Neutrophil (primary cell): ENCODE data around the gene MROH7.

Experiments used
- H3K27ac ChIP-seq: fragments of 200-600 bp; sonication (generic); 2 replicates; pipeline ENCODE4 v1.5.1; 2016; ENCODE audit warnings: mild to moderate bottlenecking, moderate library complexity
- H3K27me3 ChIP-seq: fragments of 200-600 bp; sonication (generic); 2 replicates; pipeline ENCODE4 v1.6.0; 2016; ENCODE audit warnings: mild to moderate bottlenecking
- H3K36me3 ChIP-seq: fragments of 200-600 bp; sonication (generic); 2 replicates; pipeline ENCODE4 v1.5.1; 2017
- H3K4me1 ChIP-seq, 2 experiments: fragments of 200-600 bp in 1 of 2; sonication (generic) in 1 of 2; 1 replicate in 1 of 2; 2 replicates in 1 of 2; pipeline versions ENCODE4 v1.5.1 to v1.6.1; 2013 to 2016; ENCODE audit warnings: low read depth in 1 of 2, low read length in 1 of 2, mild to moderate bottlenecking in 1 of 2, moderate library complexity in 1 of 2; ENCODE audit not compliant: control insufficient read depth in 1 of 2, insufficient read depth in 1 of 2
- H3K4me3 ChIP-seq, 2 experiments: fragments of 200-600 bp in 1 of 2; sonication (generic) in 1 of 2; 1 replicate in 1 of 2; 2 replicates in 1 of 2; pipeline ENCODE4 v1.5.1; 2013 to 2016; ENCODE audit warnings: low read depth in 1 of 2, low read length in 1 of 2, mild to moderate bottlenecking in 1 of 2, moderate library complexity in 1 of 2
- H3K9me3 ChIP-seq: fragments of 200-600 bp; sonication (generic); 2 replicates; pipeline ENCODE4 v1.5.1; 2016
- TF ChIP-seq, protein P1 (sequence below): fragments of 200-600 bp; sonication (generic); IDR thresholded peaks from 2 replicates; pipeline ENCODE4 v1.5.1; 2016; ENCODE audit warnings: antibody characterized with exemption

Gene MROH7

DNA sequence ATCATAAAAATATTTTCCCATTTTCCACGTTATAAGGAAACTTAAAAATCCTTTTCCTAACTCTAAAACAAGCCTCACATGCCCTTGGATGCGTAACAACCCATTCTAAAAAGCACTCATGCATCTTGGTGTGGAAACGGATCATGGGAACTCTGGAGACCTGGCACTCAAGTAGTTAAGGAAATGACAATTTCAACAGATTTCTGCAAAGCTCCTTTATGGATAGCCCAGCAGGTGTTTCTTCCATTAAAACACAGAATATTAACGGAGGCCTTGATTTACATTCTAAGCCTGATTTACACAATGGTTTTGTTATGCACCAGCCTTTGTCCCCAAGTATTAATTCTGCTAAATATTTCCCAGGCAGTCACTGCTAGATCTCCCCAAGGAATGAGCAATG, 109.8 kb downstream of the MROH7 start:
- TF ChIP-seq, protein P1, sequence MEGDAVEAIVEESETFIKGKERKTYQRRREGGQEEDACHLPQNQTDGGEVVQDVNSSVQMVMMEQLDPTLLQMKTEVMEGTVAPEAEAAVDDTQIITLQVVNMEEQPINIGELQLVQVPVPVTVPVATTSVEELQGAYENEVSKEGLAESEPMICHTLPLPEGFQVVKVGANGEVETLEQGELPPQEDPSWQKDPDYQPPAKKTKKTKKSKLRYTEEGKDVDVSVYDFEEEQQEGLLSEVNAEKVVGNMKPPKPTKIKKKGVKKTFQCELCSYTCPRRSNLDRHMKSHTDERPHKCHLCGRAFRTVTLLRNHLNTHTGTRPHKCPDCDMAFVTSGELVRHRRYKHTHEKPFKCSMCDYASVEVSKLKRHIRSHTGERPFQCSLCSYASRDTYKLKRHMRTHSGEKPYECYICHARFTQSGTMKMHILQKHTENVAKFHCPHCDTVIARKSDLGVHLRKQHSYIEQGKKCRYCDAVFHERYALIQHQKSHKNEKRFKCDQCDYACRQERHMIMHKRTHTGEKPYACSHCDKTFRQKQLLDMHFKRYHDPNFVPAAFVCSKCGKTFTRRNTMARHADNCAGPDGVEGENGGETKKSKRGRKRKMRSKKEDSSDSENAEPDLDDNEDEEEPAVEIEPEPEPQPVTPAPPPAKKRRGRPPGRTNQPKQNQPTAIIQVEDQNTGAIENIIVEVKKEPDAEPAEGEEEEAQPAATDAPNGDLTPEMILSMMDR = no peak
- Histone ChIP-seq H3K36me3 (no peaks in the 10 kb centered on the region), H3K27me3 (no peaks in the 10 kb centered on the region), H3K27ac (no peak overlapping the region), H3K4me3 (no peak overlapping the region), H3K4me1 (no peaks in the 10 kb centered on the region), H3K9me3 (no peaks in the 10 kb centered on the region)

GRCh38 chr1:54754045-54754444, 112.5 kb downstream of the MROH7 start:
- TF ChIP-seq, protein P1 = no peak
- H3K9me3 ChIP-seq = no peaks in the 10 kb centered on the region
- no peaks in the 10 kb centered on the region for H3K4me1 ChIP-seq

GRCh38 chr1:54754486-54755285, 113.1 kb downstream of the MROH7 start:
- Histone ChIP-seq H3K27ac (no peak overlapping the region), H3K36me3 (peaks cover 21% of the 10 kb centered on the region), H3K4me3 (no peak overlapping the region), H3K27me3 (no peaks in the 10 kb centered on the region), H3K9me3 (no peaks in the 10 kb centered on the region), H3K4me1 (no peaks in the 10 kb centered on the region)
- TF ChIP-seq, protein P1 = no peak

More at GRCh38 chr1:54754045-54754444, 112.5 kb downstream of the MROH7 start:
- Histone ChIP-seq H3K27me3 (no peaks in the 10 kb centered on the region), H3K27ac (no peak overlapping the region), H3K36me3 (peaks cover 21% of the 10 kb centered on the region), H3K4me3 (no peak overlapping the region)

GRCh38 chr1:54757833-54758232, 116.2 kb downstream of the MROH7 start:
- Histone ChIP-seq H3K27me3 (no peaks in the 10 kb centered on the region), H3K9me3 (no peaks in the 10 kb centered on the region), H3K4me1 (no peaks in the 10 kb centered on the region), H3K4me3 (no peak overlapping the region), H3K27ac (no peak overlapping the region), H3K36me3 (peaks cover 21% of the 10 kb centered on the region)
- TF ChIP-seq, protein P1 = no peak

- Histone ChIP-seq H3K4me3 (no peak overlapping the region), H3K9me3 (no peaks in the 10 kb centered on the region), H3K27ac (no peak overlapping the region), H3K36me3 (peaks cover 21% of the 10 kb centered on the region), H3K27me3 (no peaks in the 10 kb centered on the region), H3K4me1 (peaks cover 4 to 5% of the 10 kb centered on the region in 2 experiments)
- TF ChIP-seq, protein P1 = no peak
Measured at GRCh38 chr1:54758678-54759348, 117.2 kb downstream of the MROH7 start.
